ENCODE measurements around the gene TMEM52B.
A peak's percentile ranks its signal among the peaks of the same experiment; 100 is the strongest.
"Not testable (repeated sequence)": the region's sequence is repeated elsewhere in the genome, so short reads cannot be mapped to it uniquely, and the experiment has no call there.

The TMEM52B gene

GRCh38 chr12:10184261-10184843 lies 5.5 kb downstream of the TMEM52B start:
- Mint-ChIP-seq H3K4me1 (ENCODE audit: low read depth) (peaks cover 67% of the 10 kb centered on the region), H3K4me3 (peak overlapping the region; percentile 39), H3K27ac (peak overlapping the region; percentile 76), H3K9me3 (no peaks in the 10 kb centered on the region), H3K27me3 (peaks cover 3% of the 10 kb centered on the region), H3K36me3 (ENCODE audit: low read depth) (no peaks in the 10 kb centered on the region)
- intact Hi-C loops (cut with micrococcal nuclease) = no loop called here

GRCh38 chr12:10186299-10186698 lies 7.5 kb downstream of the TMEM52B start:
- H3K4me1 Mint-ChIP-seq (ENCODE audit: low read depth) = peaks cover 62% of the 10 kb centered on the region
- no peaks in the 10 kb centered on the region for H3K9me3 Mint-ChIP-seq
- H3K27ac Mint-ChIP-seq = peak overlapping the region; percentile 64

GRCh38 chr12:10186958-10187357 lies 8.1 kb downstream of the TMEM52B start:
- H3K36me3 Mint-ChIP-seq (ENCODE audit: low read depth); H3K27me3 Mint-ChIP-seq; H3K9me3 Mint-ChIP-seq; H3K4me3 Mint-ChIP-seq; intact Hi-C loops (cut with micrococcal nuclease): not testable (repeated sequence)
- H3K4me1 Mint-ChIP-seq (ENCODE audit: low read depth) = peaks cover 60% of the 10 kb centered on the region
- peak overlapping the region; percentile 64 for H3K27ac Mint-ChIP-seq

More at GRCh38 chr12:10186299-10186698, 7.5 kb downstream of the TMEM52B start:
- H3K4me3 Mint-ChIP-seq = peak overlapping the region; percentile 64
- peaks cover 3% of the 10 kb centered on the region for H3K27me3 Mint-ChIP-seq
- intact Hi-C loops (cut with micrococcal nuclease) = no loop called here
- H3K36me3 Mint-ChIP-seq (ENCODE audit: low read depth) = no peaks in the 10 kb centered on the region

- intact Hi-C loops (cut with micrococcal nuclease) = loop anchor here (1.0 kb wide), 1 partner anchor 36 kb away; no protein-coding TSS in a partner anchor
- Mint-ChIP-seq H3K4me3 (no peak overlapping the region), H3K9me3 (no peaks in the 10 kb centered on the region), H3K4me1 (ENCODE audit: low read depth) (peaks cover 40% of the 10 kb centered on the region), H3K27me3 (peaks cover 11% of the 10 kb centered on the region), H3K36me3 (ENCODE audit: low read depth) (no peaks in the 10 kb centered on the region), H3K27ac (no peak overlapping the region)
Measured at GRCh38 chr12:10189653-10190052, 10.8 kb downstream of the TMEM52B start.

GRCh38 chr12:10190558-10191388 lies 11.9 kb downstream of the TMEM52B start:
- Mint-ChIP-seq H3K27ac (no peak overlapping the region), H3K4me3 (no peak overlapping the region), H3K4me1 (ENCODE audit: low read depth) (peaks cover 31% of the 10 kb centered on the region), H3K9me3 (no peaks in the 10 kb centered on the region), H3K36me3 (ENCODE audit: low read depth) (no peaks in the 10 kb centered on the region), H3K27me3 (peaks cover 17% of the 10 kb centered on the region)
- intact Hi-C loops (cut with micrococcal nuclease) = loop anchor here (1.0 kb wide), 1 partner anchor 37 kb away; no protein-coding TSS in a partner anchor

- no peak overlapping the region for H3K4me3 Mint-ChIP-seq
- H3K27ac Mint-ChIP-seq = no peak overlapping the region
- H3K27me3 Mint-ChIP-seq = peaks cover 17% of the 10 kb centered on the region
- no peaks in the 10 kb centered on the region for H3K9me3 Mint-ChIP-seq
- H3K4me1 Mint-ChIP-seq (ENCODE audit: low read depth) = peaks cover 29% of the 10 kb centered on the region
- no peaks in the 10 kb centered on the region for H3K36me3 Mint-ChIP-seq (ENCODE audit: low read depth)
- intact Hi-C loops (cut with micrococcal nuclease) = no loop called here
Measured at GRCh38 chr12:10191865-10192264, 13.0 kb downstream of the TMEM52B start.

- no peaks in the 10 kb centered on the region for H3K36me3 Mint-ChIP-seq (ENCODE audit: low read depth)
- intact Hi-C loops (cut with micrococcal nuclease) = no loop called here
- peaks cover 23% of the 10 kb centered on the region for H3K4me1 Mint-ChIP-seq (ENCODE audit: low read depth)
- no peaks in the 10 kb centered on the region for H3K9me3 Mint-ChIP-seq
- H3K27ac Mint-ChIP-seq = no peak overlapping the region
- peaks cover 17% of the 10 kb centered on the region for H3K27me3 Mint-ChIP-seq
- no peak overlapping the region for H3K4me3 Mint-ChIP-seq
Measured at GRCh38 chr12:10194160-10194670, 15.4 kb downstream of the TMEM52B start.

- no peak overlapping the region for H3K27ac Mint-ChIP-seq
- peaks cover 17% of the 10 kb centered on the region for H3K27me3 Mint-ChIP-seq
- peaks cover 14% of the 10 kb centered on the region for H3K4me1 Mint-ChIP-seq (ENCODE audit: low read depth)
- intact Hi-C loops (cut with micrococcal nuclease) = no loop called here
- H3K36me3 Mint-ChIP-seq (ENCODE audit: low read depth) = no peaks in the 10 kb centered on the region
- no peaks in the 10 kb centered on the region for H3K9me3 Mint-ChIP-seq
- H3K4me3 Mint-ChIP-seq = no peak overlapping the region
Measured at GRCh38 chr12:10196210-10196609, 17.4 kb downstream of the TMEM52B start.

GRCh38 chr12:10197879-10198278 lies 19.0 kb downstream of the TMEM52B start:
- no peaks in the 10 kb centered on the region for H3K36me3 Mint-ChIP-seq (ENCODE audit: low read depth)
- H3K27ac Mint-ChIP-seq = no peak overlapping the region
- H3K27me3 Mint-ChIP-seq = peaks cover 17% of the 10 kb centered on the region
- intact Hi-C loops (cut with micrococcal nuclease) = no loop called here
- no peak overlapping the region for H3K4me3 Mint-ChIP-seq
- peaks cover 19% of the 10 kb centered on the region for H3K4me1 Mint-ChIP-seq (ENCODE audit: low read depth)
- H3K9me3 Mint-ChIP-seq = no peaks in the 10 kb centered on the region

GRCh38 chr12:10204495-10204894 lies 25.7 kb downstream of the TMEM52B start:
- H3K27me3 Mint-ChIP-seq; intact Hi-C loops (cut with micrococcal nuclease); H3K4me3 Mint-ChIP-seq; H3K4me1 Mint-ChIP-seq (ENCODE audit: low read depth); H3K36me3 Mint-ChIP-seq (ENCODE audit: low read depth); H3K9me3 Mint-ChIP-seq: not testable (repeated sequence)
- H3K27ac Mint-ChIP-seq = peak overlapping the region; percentile 30

- intact Hi-C loops (cut with micrococcal nuclease) = no loop called here
- Mint-ChIP-seq H3K27me3 (peaks cover 8% of the 10 kb centered on the region), H3K36me3 (ENCODE audit: low read depth) (no peaks in the 10 kb centered on the region), H3K27ac (peak overlapping the region; percentile 30), H3K9me3 (no peaks in the 10 kb centered on the region), H3K4me1 (ENCODE audit: low read depth) (peaks cover 5% of the 10 kb centered on the region), H3K4me3 (no peak overlapping the region)
Measured at GRCh38 chr12:10205220-10205807, 26.5 kb downstream of the TMEM52B start.

GRCh38 chr12:10207136-10207535 lies 28.3 kb downstream of the TMEM52B start:
- Mint-ChIP-seq H3K4me1 (ENCODE audit: low read depth) (peaks cover 4% of the 10 kb centered on the region), H3K4me3 (no peak overlapping the region), H3K27me3 (peaks cover 8% of the 10 kb centered on the region), H3K36me3 (ENCODE audit: low read depth) (no peaks in the 10 kb centered on the region), H3K9me3 (no peaks in the 10 kb centered on the region), H3K27ac (no peak overlapping the region)
- intact Hi-C loops (cut with micrococcal nuclease) = no loop called here

GRCh38 chr12:10210225-10210624 lies 31.4 kb downstream of the TMEM52B start:
- no peak overlapping the region for H3K27ac Mint-ChIP-seq
- H3K27me3 Mint-ChIP-seq = no peaks in the 10 kb centered on the region
- H3K36me3 Mint-ChIP-seq (ENCODE audit: low read depth) = peaks cover 13% of the 10 kb centered on the region
- H3K4me3 Mint-ChIP-seq = no peak overlapping the region
- intact Hi-C loops (cut with micrococcal nuclease) = no loop called here
- H3K4me1 Mint-ChIP-seq (ENCODE audit: low read depth) = peaks cover 26% of the 10 kb centered on the region
- H3K9me3 Mint-ChIP-seq = no peaks in the 10 kb centered on the region
